H1 (cell line): ENCODE results near the gene PTPRO. TPM values are rescaled to one million over a fixed set of nuclear protein-coding genes. Genes with fewer than 3 reads are reported as not detected.

Experiments used
- CTCF ChIA-PET: fragments of 300-600 bp; sonication (Branson Sonifier 250); formaldehyde crosslinking; loops from one replicate; lab custom pipeline; 2021; ENCODE audit not compliant: partially characterized antibody; lab: Charles Lee
- POLR2A ChIA-PET: fragments of 300-600 bp; sonication (Branson Sonifier 250); formaldehyde crosslinking; loops from one replicate; lab custom pipeline; 2021; ENCODE audit warnings: inconsistent platforms; ENCODE audit not compliant: partially characterized antibody; lab: Charles Lee
- DNase-seq, 2 experiments: peaks; one replicate each; pipeline versions ENCODE4 v3.0.0 to v3.0.0-alpha.2; 2010 to 2022; ENCODE audit warnings: low spot score in 2 of 2, low read depth in 1 of 2, mixed read lengths in 1 of 2
- FAIRE-seq: peaks from 2 replicates; lab custom pipeline; 2011; peaks lifted over from hg19 to GRCh38; lab: Jason Lieb, UNC
- H2AFZ ChIP-seq: 2 replicates; pipeline ENCODE4 v1.8.1; 2012; ENCODE audit warnings: low read length, inconsistent platforms
- H2AK5ac ChIP-seq: 2 replicates; pipeline ENCODE4 v1.6.1; 2013; ENCODE audit warnings: low read depth, low read length
- H2BK120ac ChIP-seq: replicated peaks from 2 replicates; pipeline ENCODE3; 2013; ENCODE audit warnings: low read depth, low read length, inconsistent platforms
- H2BK12ac ChIP-seq: 2 replicates; pipeline ENCODE4 v1.6.1; 2013; ENCODE audit warnings: low read depth, low read length
- H2BK15ac ChIP-seq: 2 replicates; pipeline ENCODE4 v1.6.1; 2013; ENCODE audit warnings: low read length
- H2BK20ac ChIP-seq: 2 replicates; pipeline ENCODE4 v1.6.1; 2013; ENCODE audit warnings: low read length
- H2BK5ac ChIP-seq: 2 replicates; pipeline ENCODE4 v1.6.1; 2013; ENCODE audit warnings: low read depth, low read length
- H3K14ac ChIP-seq: 2 replicates; pipeline ENCODE4 v1.6.1; 2013; ENCODE audit warnings: inconsistent platforms; ENCODE audit not compliant: insufficient read length
- H3K18ac ChIP-seq: 2 replicates; pipeline ENCODE4 v1.6.1; 2013; ENCODE audit warnings: low read length; ENCODE audit errors: extremely low read depth
- H3K23ac ChIP-seq: 2 replicates; pipeline ENCODE4 v1.6.1; 2013; ENCODE audit warnings: inconsistent platforms; ENCODE audit not compliant: insufficient read length
- H3K23me2 ChIP-seq: 2 replicates; pipeline ENCODE4 v1.6.1; 2013; ENCODE audit warnings: low read depth, low read length
- H3K27ac ChIP-seq: 2 replicates; pipeline ENCODE4 v1.6.1; 2011; ENCODE audit warnings: low read depth, low read length, inconsistent platforms
- H3K27me3 ChIP-seq, 4 experiments: replicated peaks in 1 of 4; 1 replicate in 1 of 4; 2 replicates in 3 of 4; pipeline versions ENCODE4 v1.6.1 to v1.8.1; 2011 to 2013; ENCODE audit warnings: low read length in 3 of 4, mild to moderate bottlenecking in 3 of 4, inconsistent platforms in 2 of 4, mixed read lengths in 2 of 4, moderate library complexity in 1 of 4; ENCODE audit not compliant: control insufficient read depth in 3 of 4, insufficient read depth in 3 of 4; ENCODE audit errors: extremely low read depth in 1 of 4
- H3K36me3 ChIP-seq, 4 experiments: 2 replicates each; pipeline versions ENCODE4 v1.6.1 to v1.8.1; 2011 to 2013; ENCODE audit warnings: mild to moderate bottlenecking in 4 of 4, low read length in 3 of 4, moderate library complexity in 2 of 4, control low read depth in 1 of 4, inconsistent platforms in 1 of 4; ENCODE audit not compliant: insufficient read depth in 4 of 4, control insufficient read depth in 2 of 4
- H3K4ac ChIP-seq: replicated peaks from 2 replicates; pipeline ENCODE3; 2013; ENCODE audit warnings: low read length, low read depth, mixed read lengths, inconsistent platforms; ENCODE audit not compliant: insufficient read length
- H3K4me1 ChIP-seq, 4 experiments: replicated peaks in 1 of 4; 1 replicate in 1 of 4; 2 replicates in 3 of 4; pipeline versions ENCODE4 v1.6.1 to v1.8.1; 2011 to 2013; ENCODE audit warnings: low read length in 3 of 4, inconsistent platforms in 2 of 4, mixed read lengths in 1 of 4; ENCODE audit not compliant: insufficient read depth in 4 of 4, control insufficient read depth in 3 of 4
- H3K4me2 ChIP-seq, 2 experiments: 2 replicates each; pipeline versions ENCODE4 v1.6.1 to v1.8.1; 2011 to 2013; ENCODE audit warnings: low read depth in 2 of 2, low read length in 2 of 2, control low read depth in 1 of 2, inconsistent platforms in 1 of 2, mild to moderate bottlenecking in 1 of 2; ENCODE audit not compliant: insufficient read depth in 1 of 2
- H3K4me3 ChIP-seq, 4 experiments: fragments of 200-600, 300-600 bp in 1 of 4; sonication (generic), shearing (Covaris generic), sonication (Bioruptor Twin) in 1 of 4; 2 replicates each; pipeline versions ENCODE4 v1.5.1 to v1.8.1; 2011 to 2016; ENCODE audit warnings: low read length in 4 of 4, low read depth in 3 of 4, control low read depth in 2 of 4, inconsistent platforms in 2 of 4, mild to moderate bottlenecking in 2 of 4, mixed read lengths in 1 of 4, moderate library complexity in 1 of 4; ENCODE audit not compliant: insufficient read depth in 2 of 4; ENCODE audit errors: extremely low read depth in 1 of 4
- H3K56ac ChIP-seq: replicated peaks from 2 replicates; pipeline ENCODE3; 2013; ENCODE audit warnings: low read depth, mild to moderate bottlenecking, mixed read lengths, low read length, inconsistent platforms; ENCODE audit not compliant: insufficient read length
- H3K79me1 ChIP-seq: 2 replicates; pipeline ENCODE4 v1.6.1; 2013; ENCODE audit warnings: low read depth, low read length, control low read depth
- H3K79me2 ChIP-seq, 2 experiments: 2 replicates each; pipeline versions ENCODE4 v1.6.1 to v1.8.1; 2012 to 2013; ENCODE audit warnings: low read length in 2 of 2, mild to moderate bottlenecking in 2 of 2, inconsistent platforms in 1 of 2; ENCODE audit not compliant: insufficient read depth in 2 of 2, control insufficient read depth in 1 of 2
- H3K9ac ChIP-seq, 4 experiments: replicated peaks in 1 of 4; 1 replicate in 1 of 4; 2 replicates in 3 of 4; pipeline versions ENCODE4 v1.6.1 to v1.8.1; 2011 to 2013; ENCODE audit warnings: low read depth in 3 of 4, low read length in 3 of 4, control low read depth in 2 of 4, mild to moderate bottlenecking in 2 of 4, moderate library complexity in 2 of 4, inconsistent platforms in 1 of 4; ENCODE audit errors: extremely low read depth in 1 of 4
- H3K9me3 ChIP-seq, 2 experiments: 2 replicates each; pipeline versions ENCODE4 v1.6.1 to v1.8.1; 2012 to 2013; ENCODE audit warnings: mild to moderate bottlenecking in 2 of 2, moderate library complexity in 2 of 2, control low read depth in 1 of 2, inconsistent platforms in 1 of 2, low read depth in 1 of 2, low read length in 1 of 2, mixed read lengths in 1 of 2; ENCODE audit not compliant: insufficient read depth in 2 of 2
- H4K20me1 ChIP-seq, 2 experiments: replicated peaks in 1 of 2; 2 replicates each; pipeline versions ENCODE3 to v1.8.1; 2011 to 2013; ENCODE audit warnings: inconsistent platforms in 2 of 2, low read length in 2 of 2, mild to moderate bottlenecking in 1 of 2; ENCODE audit not compliant: insufficient read depth in 2 of 2, control insufficient read depth in 1 of 2
- H4K5ac ChIP-seq: 2 replicates; pipeline ENCODE4 v1.6.1; 2013; ENCODE audit warnings: low read length, low read depth, mixed read lengths, inconsistent platforms; ENCODE audit not compliant: insufficient read length
- H4K8ac ChIP-seq: 2 replicates; pipeline ENCODE4 v1.8.0; 2013; ENCODE audit warnings: mild to moderate bottlenecking, moderate library complexity, low read length, inconsistent platforms; ENCODE audit not compliant: insufficient read depth; ENCODE audit errors: extremely low read depth
- H4K91ac ChIP-seq: replicated peaks from 2 replicates; pipeline ENCODE3; 2013; ENCODE audit warnings: low read length, mixed read lengths, inconsistent platforms; ENCODE audit not compliant: insufficient read length
- HDAC2 ChIP-seq, 2 experiments: fragments of 300-600 bp in 1 of 2; sonication (generic) in 1 of 2; IDR thresholded peaks; 2 replicates each; pipeline ENCODE4 v1.6.1; 2011 to 2012; ENCODE audit warnings: low read depth in 2 of 2, low read length in 2 of 2, mild to moderate bottlenecking in 2 of 2, moderate library complexity in 2 of 2, borderline replicate concordance in 1 of 2, inconsistent platforms in 1 of 2
- TAF7 ChIP-seq: optimal IDR thresholded peaks from 2 replicates; pipeline ENCODE3; 2011; ENCODE audit warnings: low read depth, mild to moderate bottlenecking, inconsistent platforms, low read length, moderate library complexity, borderline replicate concordance
- WGBS, 2 experiments: shearing (Covaris generic) in 1 of 2; methylation state at CpG; one replicate each; pipeline versions ENCODE4 v1.1.6 to v1.1.7; 2013 to 2015; ENCODE audit warnings: low lambda C conversion rate in 2 of 2, mixed read lengths in 2 of 2, inconsistent platforms in 1 of 2, low coverage in 1 of 2, missing lambda C conversion rate in 1 of 2; ENCODE audit not compliant: insufficient replicate concordance in 2 of 2, insufficient coverage in 1 of 2, insufficient read length in 1 of 2; ENCODE audit errors: extremely low coverage in 1 of 2, missing lambda C conversion rate in 1 of 2; 5-methylcytosine and 5-hydroxymethylcytosine counted together
- polyA plus RNA-seq, 7 experiments: library from polyadenylated mRNA; depleted of rRNA in 3 of 7; stranded (reverse) in 5 of 7; unstranded in 2 of 7; fragments of >200 nt in 5 of 7; fragments of 200-250 nt in 2 of 7; gene quantifications; 1 replicate in 5 of 7; 2 replicates in 1 of 7; 4 replicates in 1 of 7; pipeline versions ENCODE4 v1.2.1 to v1.2.3, GENCODE V29; 2011 to 2013; ENCODE audit warnings: missing spikeins in 2 of 7, mixed read lengths in 2 of 7
- total RNA-seq: library from RNA; stranded (reverse); fragmentation: NEBNext Ultra II Directional; extraction: Animal tissue kit (Norgen Biotek cat#: 25700); gene quantifications from 2 replicates; pipeline ENCODE4 v1.2.1, GENCODE V29; 2021

The PTPRO gene
- total and polyA plus RNA-seq, 2 of the 8 experiments (the other 6 are each of a cell fraction or from before 2014, with no cell fraction given), result 0.73 to 1.7 TPM

DNA sequence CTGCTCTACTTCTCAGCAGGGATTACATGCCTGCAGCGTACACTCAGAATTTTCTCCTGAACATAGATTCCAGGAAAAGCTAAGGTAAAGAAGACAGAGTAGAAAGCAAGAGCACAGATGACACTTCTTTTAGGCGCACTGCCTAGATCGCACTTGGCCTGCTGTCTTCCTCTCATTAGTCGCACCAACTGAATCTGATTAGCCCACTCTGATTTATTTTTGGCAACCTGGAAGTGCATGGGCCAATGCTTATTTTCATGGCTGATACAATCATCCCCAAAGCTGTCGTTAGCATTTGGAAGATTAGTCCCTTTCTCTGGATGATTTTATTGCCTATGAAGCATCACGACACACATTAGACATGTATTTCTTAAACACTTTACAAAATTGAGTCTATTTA, 152.5 kb downstream of the PTPRO start:
- H2BK120ac ChIP-seq, result no peak overlapping the region
- H2AK5ac ChIP-seq, result no peak overlapping the region
- no peak overlapping the region for H2BK15ac ChIP-seq
- no peaks in the 10 kb centered on the region for H3K27me3 ChIP-seq
- ChIA-PET POLR2A (no interaction called here), CTCF (no interaction called here)
- H3K4ac ChIP-seq, result no peak overlapping the region
- H3K79me1 ChIP-seq, result no peaks in the 10 kb centered on the region
- no peaks in the 10 kb centered on the region for H3K9me3 ChIP-seq
- H2BK12ac ChIP-seq, result no peak overlapping the region
- H3K56ac ChIP-seq, result no peak overlapping the region
- DNase-seq, result no peak
- no peak for FAIRE-seq
- 97% methylated on average over 6 of the region's 6 CpGs; no CpG with 5 or more reads in 1 of the 2 experiments for WGBS, 2 experiments
- H3K23me2 ChIP-seq, result no peaks in the 10 kb centered on the region
- no peaks in the 10 kb centered on the region for H4K20me1 ChIP-seq
- H3K27ac ChIP-seq, result no peak overlapping the region
- H3K4me2 ChIP-seq, result no peak overlapping the region
- TF ChIP-seq TAF7 (no peak), HDAC2 (IDR thresholded peaks at IDR 0.05; ENCODE audit: borderline replicate concordance in 1 of 2, low read depth in 2 of 2, low read length in 2 of 2) (no peak)
- no peak overlapping the region for H2AFZ ChIP-seq
- no peaks in the 10 kb centered on the region for H3K79me2 ChIP-seq
- H3K36me3 ChIP-seq, result no peaks in the 10 kb centered on the region
- H3K18ac ChIP-seq, result no peak overlapping the region
- H3K9ac ChIP-seq, result no peak overlapping the region
- H4K8ac ChIP-seq, result no peak overlapping the region
- no peak overlapping the region for H3K14ac ChIP-seq
- H2BK20ac ChIP-seq, result no peak overlapping the region
- H3K4me1 ChIP-seq, result no peaks in the 10 kb centered on the region
- no peak overlapping the region for H3K4me3 ChIP-seq
- H3K23ac ChIP-seq, result no peak overlapping the region
- no peak overlapping the region for H4K91ac ChIP-seq
- no peak overlapping the region for H2BK5ac ChIP-seq
- no peak overlapping the region for H4K5ac ChIP-seq
